HG02970 (cell line): ENCODE data around the gene FITM1.

Source experiments
- ATAC-seq: cut with Tn5 transposase; IDR thresholded peaks from one replicate; pipeline ENCODE4 v1.9.1; 2021; ENCODE audit warnings: mild to moderate bottlenecking, moderate library complexity, moderate number of reproducible peaks; ENCODE audit not compliant: unreplicated experiment, low FRiP score

FITM1 gene

GRCh38 chr14:24137529-24138395, 7.3 kb downstream of the FITM1 start:
- no peak for ATAC-seq

- ATAC-seq, result no peak
Observed at GRCh38 chr14:24138396-24139271, 8.2 kb downstream of the FITM1 start.

DNA sequence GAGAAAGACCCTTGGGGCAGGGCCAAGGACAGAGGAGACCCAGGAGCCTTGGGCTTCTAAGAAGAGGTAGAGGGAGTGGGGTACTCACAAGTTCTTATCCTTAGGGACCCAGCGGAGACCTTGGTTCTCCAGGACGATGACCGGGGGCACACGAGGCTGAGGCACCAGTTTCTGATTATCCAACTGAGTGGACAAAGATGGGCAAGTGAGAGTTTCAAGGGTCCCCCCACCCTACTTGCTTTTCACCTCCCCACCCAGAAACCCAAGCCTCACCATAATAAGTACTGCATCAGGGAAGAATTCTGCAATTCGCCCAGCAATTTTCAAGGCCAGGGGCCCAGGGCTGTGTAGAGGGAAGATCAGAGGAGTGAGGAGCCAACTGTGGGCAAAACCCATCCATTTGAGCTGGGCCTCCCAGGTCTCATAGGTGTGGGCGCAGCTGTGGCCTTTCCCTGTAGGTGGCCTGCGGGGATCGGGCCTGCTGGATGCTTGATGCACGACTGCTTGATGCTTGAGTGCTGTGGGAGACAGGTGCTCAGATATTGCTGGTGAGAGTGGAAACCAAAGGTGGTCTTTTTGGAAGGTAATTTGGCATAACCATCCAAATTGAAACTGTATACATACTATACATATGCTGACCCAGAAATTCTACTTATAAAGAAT, 8.9 kb downstream of the FITM1 start:
- ATAC-seq, result no peak

- ATAC-seq, result peak; percentile 84
Observed at GRCh38 chr14:24141097-24141880, 10.8 kb downstream of the FITM1 start, which contains the start of gene EMC9. Gene EMC9, minus strand, starts transcription at chr14:24141591. Its CDS starts 287 bp downstream, at chr14:24141304.

GRCh38 chr14:24143511-24143910, 13.1 kb downstream of the FITM1 start:
- ATAC-seq, result no peak

DNA sequence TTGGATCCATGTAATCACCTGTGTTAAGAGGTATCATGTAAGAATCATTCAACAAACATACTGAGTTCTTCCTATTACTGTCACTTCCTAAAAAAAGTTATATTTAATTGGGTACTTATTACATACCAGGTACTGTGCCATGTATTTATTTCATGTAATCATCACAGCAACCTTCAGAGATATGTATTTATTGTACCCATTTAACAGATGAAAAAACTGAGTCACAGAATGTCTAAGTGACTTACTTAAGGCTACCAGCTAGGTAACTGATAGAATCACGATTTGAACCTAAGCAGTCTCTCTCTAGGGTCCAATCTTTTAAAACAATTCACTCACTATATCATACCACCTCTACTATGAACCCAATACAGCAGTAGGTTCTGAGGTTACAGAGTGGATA, 14.0 kb downstream of the FITM1 start:
- no peak for ATAC-seq

GRCh38 chr14:24145219-24145618, 14.8 kb downstream of the FITM1 start:
- ATAC-seq, result no peak

DNA sequence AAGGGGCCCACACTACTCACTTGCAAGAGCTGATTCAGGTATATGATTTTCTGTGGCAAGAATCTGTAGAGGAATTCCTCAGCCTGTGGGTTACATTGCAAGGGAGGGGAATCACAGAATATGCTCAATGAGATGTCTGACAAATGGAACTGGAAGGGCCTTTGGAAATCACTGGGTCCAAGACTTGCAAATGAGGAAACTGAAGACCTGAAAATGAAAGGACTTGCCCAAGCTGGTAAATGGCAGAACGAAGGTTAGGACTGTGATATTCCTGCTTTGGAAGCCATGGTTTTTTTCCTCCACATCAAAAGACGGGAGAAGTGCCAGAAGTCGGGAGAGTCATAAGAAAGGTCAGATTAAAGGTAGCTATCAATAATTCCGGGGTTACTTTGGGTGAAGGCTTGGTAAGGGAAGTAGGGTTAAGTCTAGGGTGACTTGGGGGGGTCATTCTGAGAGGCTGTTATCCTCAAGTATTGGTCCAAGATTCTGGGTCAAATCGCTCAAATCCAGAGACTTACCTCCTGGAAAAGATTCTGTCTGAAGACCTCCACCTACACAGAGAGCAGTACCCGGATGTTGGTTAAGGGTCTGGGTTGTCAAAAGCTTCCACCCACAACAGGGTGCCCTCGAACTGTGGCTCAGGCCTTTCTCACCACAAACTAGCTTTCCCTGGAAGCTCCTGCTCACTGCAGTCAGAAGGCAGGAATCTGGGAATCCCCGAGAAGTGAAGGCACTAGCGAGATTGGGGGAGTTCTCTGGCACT, 15.4 kb downstream of the FITM1 start:
- no peak for ATAC-seq

DNA sequence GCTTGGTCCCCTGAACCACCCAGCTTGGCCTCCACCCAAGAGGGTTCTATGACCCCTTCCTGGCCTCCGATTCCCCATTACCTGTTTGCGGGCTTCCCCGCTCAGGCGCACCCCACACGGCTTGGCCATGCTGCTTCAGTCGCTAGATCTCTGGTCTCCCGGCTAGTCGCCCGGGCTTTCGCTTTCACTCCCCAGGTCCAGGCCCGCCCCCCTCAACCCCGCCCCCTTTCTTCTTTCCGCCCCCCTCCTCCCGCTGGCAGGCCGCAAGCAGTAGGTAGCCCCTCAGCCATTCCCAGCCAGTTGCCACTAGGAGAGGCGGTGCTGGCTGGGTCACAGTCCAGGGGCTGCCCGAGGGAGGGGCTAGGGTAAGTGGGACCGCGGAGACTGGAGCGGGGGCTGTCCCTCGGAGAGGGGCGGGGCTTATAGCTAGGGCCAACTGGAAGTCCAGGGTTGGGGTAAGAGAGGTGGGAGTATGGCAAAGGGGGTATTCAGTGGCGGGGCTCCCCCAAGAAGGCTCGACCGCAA, 16.1 kb downstream of the FITM1 start, which contains the start of gene PSME2:
TSS of gene PSME2 (minus strand) at position 158 of the 525 bp plus-strand sequence. CDS start at position 129, 29 bp downstream.
- peak; percentile 53 for ATAC-seq

GRCh38 chr14:24146978-24147760, 16.7 kb downstream of the FITM1 start, which contains the start of gene RNF31:
Gene RNF31, plus strand, starts transcription at chr14:24147498. Its CDS starts 201 bp downstream, at chr14:24147699.
- ATAC-seq, result peak; percentile 78

- ATAC-seq, result peak; percentile 1
Observed at GRCh38 chr14:24147761-24148428, 17.4 kb downstream of the FITM1 start.

GRCh38 chr14:24149302-24149969, 19.0 kb downstream of the FITM1 start:
- no peak for ATAC-seq

GRCh38 chr14:24150061-24150460, 19.6 kb downstream of the FITM1 start:
- ATAC-seq, result no peak

DNA sequence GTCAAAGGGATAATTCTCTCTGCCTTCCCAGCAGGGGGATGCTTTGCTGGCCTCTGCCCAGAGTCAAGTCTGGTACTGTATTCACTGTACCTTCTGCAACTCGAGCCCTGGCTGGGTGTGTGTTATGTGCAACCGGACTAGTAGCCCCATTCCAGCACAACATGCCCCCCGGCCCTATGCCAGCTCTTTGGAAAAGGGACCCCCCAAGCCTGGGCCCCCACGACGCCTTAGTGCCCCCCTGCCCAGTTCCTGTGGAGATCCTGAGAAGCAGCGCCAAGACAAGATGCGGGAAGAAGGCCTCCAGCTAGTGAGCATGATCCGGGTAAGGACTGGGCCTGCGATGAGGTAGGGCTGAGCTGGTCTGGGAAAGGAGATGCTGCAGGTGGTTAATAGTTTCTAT, 20.1 kb downstream of the FITM1 start:
- ATAC-seq, result no peak

- no peak for ATAC-seq
Observed at GRCh38 chr14:24150993-24151392, 20.5 kb downstream of the FITM1 start.

DNA sequence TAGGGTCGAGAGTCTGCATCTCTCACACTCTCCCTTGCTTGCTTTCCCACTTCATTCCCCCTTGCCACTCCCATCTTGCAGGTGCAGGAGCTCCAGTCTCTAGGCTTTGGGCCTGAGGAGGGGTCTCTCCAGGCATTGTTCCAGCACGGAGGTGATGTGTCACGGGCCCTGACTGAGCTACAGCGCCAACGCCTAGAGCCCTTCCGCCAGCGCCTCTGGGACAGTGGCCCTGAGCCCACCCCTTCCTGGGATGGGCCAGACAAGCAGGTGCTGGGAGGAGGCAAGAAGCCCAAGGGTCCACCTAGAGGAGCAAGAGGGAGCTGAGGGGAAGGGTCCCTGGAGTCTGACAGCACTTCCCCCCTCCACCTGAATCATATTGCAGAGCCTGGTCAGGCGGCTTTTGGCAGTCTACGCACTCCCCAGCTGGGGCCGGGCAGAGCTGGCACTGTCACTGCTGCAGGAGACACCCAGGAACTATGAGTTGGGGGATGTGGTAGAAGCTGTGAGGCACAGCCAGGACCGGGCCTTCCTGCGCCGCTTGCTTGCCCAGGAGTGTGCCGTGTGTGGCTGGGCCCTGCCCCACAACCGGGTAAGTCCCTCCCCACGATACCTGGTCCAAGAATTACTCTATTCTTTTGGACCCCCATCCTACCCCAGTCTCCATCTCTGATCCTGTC, 21.1 kb downstream of the FITM1 start:
- no peak for ATAC-seq
